Body of pancreas (tissue), 4 donors: ENCODE results near the gene PGS1. TPM values are rescaled to one million over a fixed set of nuclear protein-coding genes. Genes with fewer than 3 reads are reported as not detected.

ENCODE experiments used
- ATAC-seq: fragments of 150-250 bp; one replicate; pipeline ENCODE4 v1.9.1; 2016
- DNase-seq, 4 donors: peaks; one replicate each; pipeline ENCODE4 v3.0.0-alpha.2; 2019
- H3K27ac ChIP-seq, 4 donors: fragments of 200-600 bp; sonication (generic); 1 replicate in 3 of 4; 2 replicates in 1 of 4; pipeline versions ENCODE4 v1.5.1 to v1.6.1; 2016 to 2019; ENCODE audit warnings: mild to moderate bottlenecking in 1 of 4, mixed read lengths in 1 of 4, moderate library complexity in 1 of 4
- H3K27me3 ChIP-seq, 2 donors: fragments of 200-600 bp; sonication (generic); one replicate each; pipeline ENCODE4 v1.6.0; 2016; ENCODE audit warnings: mild to moderate bottlenecking in 1 of 2
- H3K36me3 ChIP-seq, 2 donors: fragments of 200-600 bp; sonication (generic); replicated peaks in 1 of 2; 2 replicates each; pipeline ENCODE4 v1.5.1; 2016; ENCODE audit warnings: low read depth in 2 of 2; ENCODE audit not compliant: insufficient read depth in 1 of 2
- H3K4me1 ChIP-seq: fragments of 200-600 bp; sonication (generic); one replicate; pipeline ENCODE4 v1.6.0; 2016
- H3K4me3 ChIP-seq, 2 donors: fragments of 200-600 bp; sonication (generic); 1 replicate in 1 of 2; 2 replicates in 1 of 2; pipeline ENCODE4 v1.5.1; 2016 to 2019
- H3K9me3 ChIP-seq, 3 donors: fragments of 200-600 bp; sonication (generic); 1 replicate in 2 of 3; 2 replicates in 1 of 3; pipeline ENCODE4 v1.5.1; 2016
- CTCF ChIP-seq, 7 experiments: fragments of 450-650 bp in 4 of 7; fragments of 200-600 bp in 3 of 7; sonication (generic) in 3 of 7; IDR thresholded peaks; one replicate each; pipeline ENCODE4 v1.5.1; 2016 to 2019; ENCODE audit warnings: antibody characterized with exemption in 7 of 7
- POLR2A ChIP-seq, 3 donors: fragments of 450-650 bp; IDR thresholded peaks; one replicate each; pipeline ENCODE4 v1.6.1; 2016; ENCODE audit warnings: antibody characterized with exemption in 3 of 3, mild to moderate bottlenecking in 2 of 3
- WGBS, 2 donors: methylation state at CpG; one replicate each; pipeline ENCODE4 v1.1.5; 2017; 5-methylcytosine and 5-hydroxymethylcytosine counted together
- intact Hi-C: fragments of 100-400 bp; cut with DNase I; formaldehyde crosslinking; loops from one replicate; pipeline ENCODE4 v1.15.1; 2023
- total RNA-seq, 2 donors: library from RNA; depleted of rRNA; stranded (reverse); fragments of >200 nt; gene quantifications; one replicate each; pipeline ENCODE4 v1.1.0, GENCODE V29; 2016

PGS1 gene
- total RNA-seq, 2 donors from 2014 or later, result 17.1 to 30.4 TPM

GRCh38 chr17:78362232-78362631 is 16.2 kb upstream of the PGS1 start:
- TF ChIP-seq POLR2A (IDR thresholded peaks at IDR 0.05) (no peak), CTCF (IDR thresholded peaks at IDR 0.05) (no peak)
- intact Hi-C loops, result no loop called here
- no peak overlapping the region for H3K27ac ChIP-seq
- WGBS, 2 donors, result 95 to 96% methylated on average over 5 of the region's 5 CpGs
- ATAC-seq, result no peak
- no peak for DNase-seq
- H3K27me3 ChIP-seq, result peaks cover 0 to 6% of the 10 kb centered on the region in 2 donors
- H3K4me1 ChIP-seq, result peaks cover 36% of the 10 kb centered on the region
- H3K4me3 ChIP-seq, result no peak overlapping the region
- no peaks in the 10 kb centered on the region for H3K9me3 ChIP-seq
- H3K36me3 ChIP-seq, result no peaks in the 10 kb centered on the region

- H3K4me1 ChIP-seq, result peaks cover 31% of the 10 kb centered on the region
- H3K27ac ChIP-seq, result no peak overlapping the region
- H3K9me3 ChIP-seq, result no peaks in the 10 kb centered on the region
- intact Hi-C loops, result no loop called here
- DNase-seq (no peak), ATAC-seq (no peak)
- H3K4me3 ChIP-seq, result no peak overlapping the region
- WGBS, 2 donors, result 68 to 75% methylated on average over 5 to 7 of the region's 7 CpGs
- H3K36me3 ChIP-seq, result no peaks in the 10 kb centered on the region
- TF ChIP-seq POLR2A (IDR thresholded peaks at IDR 0.05), result no peak
- TF ChIP-seq CTCF (IDR thresholded peaks at IDR 0.05), result no peak
- peaks cover 0 to 6% of the 10 kb centered on the region in 2 donors for H3K27me3 ChIP-seq
These were observed 15.8 kb upstream of the PGS1 start for GRCh38 chr17:78362671-78363070.

GRCh38 chr17:78364436-78365281 is 13.8 kb upstream of the PGS1 start:
- 49 to 58% methylated on average over 10 to 26 of the region's 26 CpGs for WGBS, 2 donors
- no peak overlapping the region for H3K27ac ChIP-seq

GRCh38 chr17:78365561-78366108 is 12.8 kb upstream of the PGS1 start:
- Histone ChIP-seq H3K4me3 (no peak overlapping the region), H3K27ac (no peak overlapping the region)

More at GRCh38 chr17:78364436-78365281, 13.8 kb upstream of the PGS1 start:
- no peak overlapping the region for H3K4me3 ChIP-seq
- no peak for DNase-seq
- H3K27me3 ChIP-seq, result peaks cover 0 to 6% of the 10 kb centered on the region in 2 donors
- peaks cover 11% of the 10 kb centered on the region for H3K4me1 ChIP-seq
- no peak for ATAC-seq
- no peaks in the 10 kb centered on the region for H3K36me3 ChIP-seq
- intact Hi-C loops, result loop anchor here (5.0 kb wide), 1 partner anchor 58 kb away; no protein-coding TSS in a partner anchor
- no peak for TF ChIP-seq POLR2A (IDR thresholded peaks at IDR 0.05)
- TF ChIP-seq CTCF (IDR thresholded peaks at IDR 0.05), result no peak
- no peaks in the 10 kb centered on the region for H3K9me3 ChIP-seq

More at GRCh38 chr17:78365561-78366108, 12.8 kb upstream of the PGS1 start:
- ATAC-seq, result no peak
- WGBS, 2 donors, result 49 to 56% methylated on average over 7 to 16 of the region's 16 CpGs
- peaks cover 0 to 6% of the 10 kb centered on the region in 2 donors for H3K27me3 ChIP-seq
- H3K36me3 ChIP-seq, result no peaks in the 10 kb centered on the region
- DNase-seq, result no peak
- no peak for TF ChIP-seq POLR2A (IDR thresholded peaks at IDR 0.05)
- no peak for TF ChIP-seq CTCF (IDR thresholded peaks at IDR 0.05)
- H3K4me1 ChIP-seq, result peaks cover 5% of the 10 kb centered on the region
- intact Hi-C loops, result loop anchor here (5.0 kb wide), 1 partner anchor 57 kb away; no protein-coding TSS in a partner anchor
- H3K9me3 ChIP-seq, result no peaks in the 10 kb centered on the region
